HG03060 (cell line): ENCODE results near the gene ARFIP1.

Source experiments
- ATAC-seq: cut with Tn5 transposase; IDR thresholded peaks from one replicate; pipeline ENCODE4 v1.9.1; 2021; ENCODE audit warnings: low read depth, moderate number of reproducible peaks; ENCODE audit not compliant: unreplicated experiment

ARFIP1 gene

DNA sequence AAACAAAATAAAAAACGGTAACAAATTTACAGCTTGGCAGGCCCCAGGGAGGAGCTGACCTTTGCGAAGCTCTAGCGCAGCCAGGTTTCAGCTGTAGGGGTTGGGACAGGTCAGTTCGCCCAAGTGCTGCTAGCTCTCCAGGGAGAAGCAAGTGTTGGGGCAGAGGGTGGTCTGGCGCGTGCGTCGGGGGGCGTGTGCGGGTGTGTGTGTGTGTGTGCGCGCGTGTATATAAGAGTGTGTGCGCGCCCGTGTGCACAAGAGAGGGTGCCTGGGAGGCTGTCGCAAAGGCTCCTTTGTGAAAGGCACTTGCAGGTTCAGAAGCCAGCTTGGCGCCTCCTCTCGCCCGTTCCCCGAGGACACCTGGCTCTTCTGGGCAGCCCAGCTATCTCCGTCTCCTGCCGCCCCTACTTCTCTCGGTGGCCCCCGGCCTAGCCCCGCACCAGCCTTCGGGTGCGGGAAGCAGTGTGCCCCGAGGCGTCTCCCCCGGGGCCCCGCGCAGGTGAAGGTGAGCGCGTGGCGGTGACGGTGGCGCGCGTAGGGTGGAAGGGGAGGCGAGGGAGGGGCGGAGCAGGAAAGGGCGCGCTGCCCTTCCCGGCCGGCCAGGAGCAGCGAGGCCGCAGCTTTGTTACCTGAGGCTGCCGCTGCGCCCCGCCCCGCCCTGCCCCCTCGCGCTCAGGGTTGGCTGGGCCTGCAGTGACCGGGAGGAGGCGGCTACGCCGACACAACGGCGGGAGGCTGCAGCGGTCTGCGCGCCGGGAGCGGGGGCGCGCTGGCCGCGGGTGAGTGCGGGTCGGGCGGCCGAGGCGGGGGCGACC, 156.1 kb downstream of the ARFIP1 start, which contains the start of gene FHDC1:
TSS of gene FHDC1 (plus strand) at position 693 of the 815 bp plus-strand sequence. CDS start 6,735 bp downstream, outside the sequence.
- ATAC-seq: no peak

DNA sequence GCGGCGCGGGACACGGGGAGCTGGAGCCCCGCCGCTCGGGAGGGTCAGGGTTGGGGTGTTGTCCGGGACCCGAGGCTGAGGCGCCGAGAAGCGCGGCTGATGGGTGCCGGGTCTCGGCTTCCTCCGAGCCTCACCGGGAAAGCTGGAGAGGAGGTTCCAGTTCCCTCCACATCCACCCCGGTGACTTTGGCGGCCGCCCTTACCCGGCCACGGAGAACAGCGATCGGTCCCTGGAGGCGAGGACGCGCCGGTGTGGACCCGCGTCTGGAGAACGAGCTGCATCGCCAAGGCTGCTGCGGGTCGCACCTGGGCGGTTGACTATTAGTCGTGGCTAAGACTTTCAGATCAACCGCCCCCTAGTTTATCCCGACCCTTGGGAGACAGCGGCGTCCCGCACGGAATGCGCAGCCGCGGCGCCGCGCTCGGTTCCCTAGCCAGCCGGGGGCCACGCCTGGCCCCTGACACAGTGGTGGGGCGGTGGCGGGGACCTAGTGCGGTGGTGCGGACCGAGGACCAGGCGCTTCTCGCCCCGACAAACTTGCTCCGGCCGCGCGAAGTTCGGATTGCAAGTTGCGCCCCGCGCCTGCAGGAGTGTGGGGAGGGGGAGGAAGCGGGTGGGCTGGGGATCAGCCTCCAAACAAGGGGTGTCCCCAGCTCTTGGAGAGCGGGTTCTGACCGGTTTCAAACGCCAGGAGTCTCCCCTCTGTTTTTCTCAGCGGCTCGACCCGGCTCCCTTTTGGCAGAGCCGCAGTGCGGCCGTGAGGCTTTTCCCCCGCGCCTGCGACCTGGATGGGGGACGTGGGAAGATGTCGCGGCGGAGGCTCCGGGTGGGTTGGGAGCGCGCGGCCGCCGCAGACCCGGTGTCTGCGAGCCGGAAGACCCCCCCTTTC, 156.9 kb downstream of the ARFIP1 start:
- no peak for ATAC-seq

GRCh38 chr4:152937336-152938236, 157.8 kb downstream of the ARFIP1 start:
- ATAC-seq: no peak

DNA sequence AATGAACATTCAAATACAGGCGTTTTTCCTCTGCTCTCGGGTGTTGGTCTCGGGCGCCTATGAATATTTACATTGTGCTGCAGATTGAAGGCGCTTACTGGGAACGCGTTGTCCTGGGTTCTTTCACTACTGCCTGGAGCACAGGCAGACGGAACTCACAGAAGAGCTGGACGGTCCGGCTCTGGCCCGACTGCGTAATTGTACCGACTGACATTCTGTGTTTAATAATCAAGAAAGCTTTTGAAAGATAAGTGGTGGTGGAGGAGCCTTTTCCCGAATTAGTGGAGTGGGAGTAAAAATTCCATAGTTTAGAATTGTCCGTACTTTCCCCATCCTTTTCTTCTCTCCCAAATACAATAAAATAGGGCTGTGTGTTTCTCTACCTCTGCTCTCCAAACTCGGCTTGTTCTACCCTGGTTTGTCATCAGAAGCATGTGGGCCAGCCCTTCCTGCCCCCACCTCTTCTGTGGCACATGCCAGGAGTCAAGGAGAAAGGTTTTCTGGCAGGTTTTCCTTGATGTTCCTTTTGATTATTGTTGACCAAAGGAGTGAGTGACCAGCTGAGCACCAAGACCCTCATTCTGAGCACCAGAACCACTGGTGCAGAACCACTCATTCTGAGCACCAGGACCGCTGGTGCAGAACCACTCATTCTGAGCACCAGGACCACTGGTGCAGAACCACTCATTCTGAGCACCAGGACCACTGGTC, 158.6 kb downstream of the ARFIP1 start:
- ATAC-seq: no peak

DNA sequence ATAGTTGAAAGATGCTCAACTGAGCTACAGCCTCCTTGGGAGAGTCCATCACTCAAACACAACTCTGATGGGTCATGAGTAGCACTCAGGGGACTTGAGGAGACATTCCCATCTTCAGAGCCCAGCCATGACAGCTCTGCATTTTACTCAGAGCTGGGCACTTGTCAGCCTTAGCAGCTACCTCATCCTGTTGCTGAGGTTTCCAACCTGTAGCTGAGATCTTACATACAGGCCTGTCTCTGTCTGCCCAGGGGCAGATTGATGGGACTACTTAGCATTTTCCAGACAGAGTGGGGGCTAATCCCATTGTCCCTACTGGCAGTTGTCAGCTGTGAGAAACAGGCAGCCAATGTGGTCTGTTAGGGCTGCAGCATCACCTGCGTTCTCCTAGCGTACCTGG, 159.9 kb downstream of the ARFIP1 start:
- ATAC-seq: no peak

DNA sequence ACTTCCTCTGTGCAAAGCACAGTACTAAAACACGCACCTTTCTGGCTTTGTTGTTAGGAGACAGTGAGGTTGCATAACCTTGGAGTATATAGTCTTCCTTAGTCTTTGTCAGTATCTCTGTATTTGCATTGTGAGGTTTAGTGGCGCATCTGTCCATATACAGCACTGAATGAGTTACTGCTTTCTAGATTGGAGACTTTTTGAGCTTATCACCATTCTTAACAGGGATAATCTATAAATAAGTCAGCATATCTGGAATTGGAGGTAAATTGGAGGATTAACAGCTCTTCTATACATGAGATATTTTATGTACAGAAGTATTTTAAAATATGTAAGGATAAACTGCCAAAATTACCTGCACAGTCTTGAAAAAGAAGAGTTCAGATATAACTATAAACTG, 160.7 kb downstream of the ARFIP1 start:
- no peak for ATAC-seq

DNA sequence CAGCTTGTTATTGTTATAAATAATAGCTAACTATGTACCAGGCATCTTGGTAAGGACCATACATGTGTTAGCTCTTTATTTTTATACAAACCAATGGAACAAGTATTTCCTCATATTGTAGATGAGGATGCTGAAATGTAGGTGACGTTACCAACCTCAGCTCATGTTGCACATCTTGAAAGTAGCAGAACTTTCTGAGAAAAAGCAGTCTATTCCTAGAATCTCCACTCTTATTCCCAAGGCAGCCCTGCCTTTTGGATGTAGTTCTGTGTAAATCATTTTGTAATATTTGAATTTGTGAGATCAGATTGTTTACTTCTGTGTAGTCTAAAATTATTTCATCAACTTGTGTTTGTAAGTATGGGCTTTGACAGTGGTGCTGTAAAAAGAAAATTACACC, 161.7 kb downstream of the ARFIP1 start:
- no peak for ATAC-seq

GRCh38 chr4:152942346-152942745, 162.6 kb downstream of the ARFIP1 start:
- ATAC-seq: no peak

- no peak for ATAC-seq
Measured at GRCh38 chr4:152943672-152944071, 163.9 kb downstream of the ARFIP1 start.

- no peak for ATAC-seq
Measured at GRCh38 chr4:152944666-152945320, 165.0 kb downstream of the ARFIP1 start.

- no peak for ATAC-seq
Measured at GRCh38 chr4:152945639-152946038, 165.9 kb downstream of the ARFIP1 start.

DNA sequence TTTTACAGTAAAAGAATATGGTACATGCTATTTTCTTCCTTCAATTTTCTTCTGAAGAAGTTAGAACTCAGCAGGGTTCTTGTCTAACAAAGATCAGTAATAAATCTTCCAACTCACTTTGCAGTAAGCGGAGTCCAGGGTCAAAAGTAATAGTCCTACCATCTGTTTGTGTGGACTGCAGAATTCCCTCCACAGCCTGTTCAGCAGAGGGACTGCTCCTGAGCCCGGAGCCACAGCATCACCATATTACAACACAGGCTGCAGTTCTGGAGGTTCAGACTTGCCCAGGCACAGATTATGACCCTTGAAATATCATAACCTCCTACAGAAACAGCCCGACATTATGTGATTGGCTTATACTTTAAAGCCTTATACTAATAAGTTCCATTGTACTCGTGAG, 166.7 kb downstream of the ARFIP1 start:
- ATAC-seq: no peak

GRCh38 chr4:152947311-152947710, 167.6 kb downstream of the ARFIP1 start:
- no peak for ATAC-seq

DNA sequence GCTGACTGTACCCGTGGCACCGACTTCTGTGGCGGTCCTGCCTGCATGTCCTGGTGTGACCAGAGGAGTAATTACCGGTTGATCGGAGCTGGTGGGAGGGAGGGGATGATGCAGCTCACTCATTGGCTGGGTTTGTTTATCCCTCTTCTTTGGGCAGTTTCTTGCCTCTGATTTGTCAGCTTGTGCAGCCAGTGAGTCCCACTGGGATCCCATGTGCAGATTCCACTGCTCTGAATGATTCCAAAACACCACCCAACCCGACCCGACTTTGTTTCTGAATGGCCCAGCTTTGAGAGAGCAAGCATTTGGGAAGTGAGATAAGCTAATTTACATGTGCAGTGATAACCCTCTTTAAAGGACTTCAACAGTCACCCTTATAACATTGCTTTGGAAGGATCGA, 170.2 kb downstream of the ARFIP1 start:
- ATAC-seq: no peak

GRCh38 chr4:152950402-152951274, 170.9 kb downstream of the ARFIP1 start:
- no peak for ATAC-seq

DNA sequence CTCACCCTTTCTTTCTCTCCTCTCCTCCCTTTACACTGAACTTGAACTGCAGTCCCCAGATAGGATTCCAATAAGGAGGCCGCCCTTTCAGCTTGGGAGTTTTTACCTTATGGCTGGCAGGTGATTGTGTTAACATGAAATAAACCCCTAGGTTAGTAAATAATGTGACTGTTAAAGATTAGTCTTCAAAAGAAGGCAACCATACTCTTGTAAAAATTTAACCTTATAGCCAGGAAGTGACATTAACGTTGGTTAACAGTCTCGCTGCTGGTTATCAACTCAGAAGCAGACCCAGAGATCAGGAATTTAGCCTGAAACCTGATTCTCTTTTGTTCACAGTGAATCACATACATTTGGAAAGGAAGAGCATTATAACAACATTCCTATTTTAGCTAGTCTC, 171.6 kb downstream of the ARFIP1 start:
- no peak for ATAC-seq

DNA sequence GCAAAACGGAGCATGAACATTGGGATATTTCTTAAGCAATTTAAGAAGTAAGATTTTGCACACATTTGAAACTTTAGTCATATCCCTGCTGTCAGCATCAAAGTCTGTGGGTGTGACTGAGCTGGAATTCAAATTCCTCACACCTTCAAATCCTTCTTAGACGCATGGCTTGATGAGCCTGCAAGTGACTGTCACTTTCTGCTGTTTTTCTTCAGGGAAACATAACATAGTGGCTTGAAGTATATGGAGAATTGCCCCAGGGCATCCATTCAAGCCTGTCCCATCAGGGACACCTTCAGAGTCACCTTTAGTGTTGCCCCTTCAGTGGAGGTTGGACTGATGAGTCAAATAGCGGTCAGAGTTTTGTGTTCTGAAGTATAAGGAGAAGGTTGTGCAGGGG, 173.8 kb downstream of the ARFIP1 start:
- no peak for ATAC-seq

DNA sequence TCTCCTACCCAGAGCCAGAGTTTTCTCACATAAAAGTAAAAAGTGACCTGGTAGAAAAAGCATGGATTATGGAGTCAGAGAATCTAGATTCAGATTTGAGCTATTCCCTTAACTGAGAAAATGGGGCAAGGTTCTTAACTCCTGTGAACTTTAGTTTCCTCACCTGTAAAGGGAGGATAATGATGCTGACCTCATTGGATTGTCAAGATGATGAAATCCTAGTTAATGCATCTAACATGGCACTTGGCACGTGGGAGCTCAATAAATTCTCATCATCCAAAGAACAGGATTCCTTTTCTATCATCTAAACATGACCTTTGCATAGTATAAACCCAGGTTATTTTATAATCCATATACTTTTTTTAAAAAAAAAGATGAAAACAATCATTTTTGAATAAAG, 175.0 kb downstream of the ARFIP1 start:
- no peak for ATAC-seq
